ENCODE measurements around the gene SYNE4.

DNA sequence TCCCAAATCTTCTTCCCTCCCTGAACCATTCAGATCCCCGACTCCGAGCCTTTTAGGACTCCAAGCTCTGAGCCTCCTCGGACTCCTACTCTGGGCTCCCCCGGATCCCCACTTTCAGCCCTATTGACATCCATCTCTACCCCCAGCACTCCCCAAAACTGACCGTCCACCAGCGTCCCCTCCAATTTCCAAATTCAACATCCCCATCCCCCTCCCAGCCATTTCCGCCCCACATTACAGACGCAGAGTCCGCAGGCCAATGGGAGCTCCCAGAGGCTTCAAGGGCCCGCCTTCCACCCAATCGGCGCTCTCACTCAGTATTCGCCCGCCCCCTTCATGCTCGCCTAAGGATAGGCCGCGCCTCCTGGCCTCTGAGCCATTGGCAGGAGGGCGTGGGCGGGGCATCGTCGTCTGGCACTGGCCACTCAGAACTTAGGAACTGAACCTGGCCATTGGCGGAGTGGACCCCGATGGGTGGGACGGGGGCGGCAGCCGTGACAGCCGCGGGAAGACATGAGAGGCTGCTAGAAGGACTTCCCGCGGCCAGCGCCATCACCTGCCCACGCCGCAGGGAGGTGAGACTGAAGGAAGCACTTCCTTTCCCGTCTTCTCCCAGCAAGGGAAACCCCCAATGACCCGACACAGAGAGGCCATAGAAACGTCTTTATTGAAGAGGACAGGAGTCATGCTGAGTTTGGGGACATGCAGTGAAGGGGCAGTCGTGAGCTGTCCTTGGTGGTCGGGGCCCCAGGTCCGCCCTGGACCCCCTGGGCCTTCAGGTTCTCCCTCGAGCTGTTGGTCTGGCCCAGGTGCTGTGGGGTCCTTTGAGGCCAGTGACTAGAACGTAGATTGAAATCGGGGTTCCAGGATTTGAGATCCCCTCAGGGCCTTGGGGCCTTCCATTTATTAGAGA, 5.7 kb upstream of the SYNE4 start, which contains the start of gene ALKBH6:
- TF ChIP-seq, protein P1, sequence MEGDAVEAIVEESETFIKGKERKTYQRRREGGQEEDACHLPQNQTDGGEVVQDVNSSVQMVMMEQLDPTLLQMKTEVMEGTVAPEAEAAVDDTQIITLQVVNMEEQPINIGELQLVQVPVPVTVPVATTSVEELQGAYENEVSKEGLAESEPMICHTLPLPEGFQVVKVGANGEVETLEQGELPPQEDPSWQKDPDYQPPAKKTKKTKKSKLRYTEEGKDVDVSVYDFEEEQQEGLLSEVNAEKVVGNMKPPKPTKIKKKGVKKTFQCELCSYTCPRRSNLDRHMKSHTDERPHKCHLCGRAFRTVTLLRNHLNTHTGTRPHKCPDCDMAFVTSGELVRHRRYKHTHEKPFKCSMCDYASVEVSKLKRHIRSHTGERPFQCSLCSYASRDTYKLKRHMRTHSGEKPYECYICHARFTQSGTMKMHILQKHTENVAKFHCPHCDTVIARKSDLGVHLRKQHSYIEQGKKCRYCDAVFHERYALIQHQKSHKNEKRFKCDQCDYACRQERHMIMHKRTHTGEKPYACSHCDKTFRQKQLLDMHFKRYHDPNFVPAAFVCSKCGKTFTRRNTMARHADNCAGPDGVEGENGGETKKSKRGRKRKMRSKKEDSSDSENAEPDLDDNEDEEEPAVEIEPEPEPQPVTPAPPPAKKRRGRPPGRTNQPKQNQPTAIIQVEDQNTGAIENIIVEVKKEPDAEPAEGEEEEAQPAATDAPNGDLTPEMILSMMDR (IDR thresholded peaks at IDR 0.05) = no peak
- no peak for TF ChIP-seq POLR2A (IDR thresholded peaks at IDR 0.05)
